Measurements from ENCODE around the gene PPFIBP2.

The PPFIBP2 gene

DNA sequence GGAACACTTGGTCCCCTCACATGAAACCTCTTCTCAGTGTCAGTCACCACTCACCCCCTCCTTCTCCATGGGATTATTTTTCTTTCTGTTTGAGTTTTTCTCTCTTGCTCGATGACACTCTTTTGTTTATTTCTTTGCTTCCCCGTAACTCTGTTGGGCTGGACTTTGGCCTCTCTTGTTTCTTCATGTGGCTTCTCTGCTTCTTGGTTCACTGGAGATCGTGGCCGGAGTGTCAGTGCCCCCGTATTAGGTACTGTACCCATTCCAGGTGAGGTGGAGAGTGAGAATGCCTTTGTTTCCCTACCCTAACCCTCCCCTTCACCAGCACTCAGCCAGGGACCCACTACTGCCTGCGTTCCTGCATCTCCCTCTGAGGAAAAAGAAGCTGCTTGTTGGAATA, 127.0 kb downstream of the PPFIBP2 start:
- Histone ChIP-seq H3K9ac (no peak overlapping the region), H3K9me3 (ENCODE audit: control insufficient read depth, low read length) (no peaks in the 10 kb centered on the region), H3K27me3 (ENCODE audit: control insufficient read depth, insufficient read depth, low read length) (no peaks in the 10 kb centered on the region), H3K79me2 (no peaks in the 10 kb centered on the region), H3K4me2 (ENCODE audit: low read length) (no peak overlapping the region), H2AFZ (no peak overlapping the region), H3K4me3 (ENCODE audit: low read depth, low read length) (no peak overlapping the region), H3K27ac (no peak overlapping the region), H3K4me1 (peaks cover 5% of the 10 kb centered on the region), H3K36me3 (ENCODE audit: control insufficient read depth, insufficient read depth, low read length) (no peaks in the 10 kb centered on the region)
- TF ChIP-seq, protein P1, sequence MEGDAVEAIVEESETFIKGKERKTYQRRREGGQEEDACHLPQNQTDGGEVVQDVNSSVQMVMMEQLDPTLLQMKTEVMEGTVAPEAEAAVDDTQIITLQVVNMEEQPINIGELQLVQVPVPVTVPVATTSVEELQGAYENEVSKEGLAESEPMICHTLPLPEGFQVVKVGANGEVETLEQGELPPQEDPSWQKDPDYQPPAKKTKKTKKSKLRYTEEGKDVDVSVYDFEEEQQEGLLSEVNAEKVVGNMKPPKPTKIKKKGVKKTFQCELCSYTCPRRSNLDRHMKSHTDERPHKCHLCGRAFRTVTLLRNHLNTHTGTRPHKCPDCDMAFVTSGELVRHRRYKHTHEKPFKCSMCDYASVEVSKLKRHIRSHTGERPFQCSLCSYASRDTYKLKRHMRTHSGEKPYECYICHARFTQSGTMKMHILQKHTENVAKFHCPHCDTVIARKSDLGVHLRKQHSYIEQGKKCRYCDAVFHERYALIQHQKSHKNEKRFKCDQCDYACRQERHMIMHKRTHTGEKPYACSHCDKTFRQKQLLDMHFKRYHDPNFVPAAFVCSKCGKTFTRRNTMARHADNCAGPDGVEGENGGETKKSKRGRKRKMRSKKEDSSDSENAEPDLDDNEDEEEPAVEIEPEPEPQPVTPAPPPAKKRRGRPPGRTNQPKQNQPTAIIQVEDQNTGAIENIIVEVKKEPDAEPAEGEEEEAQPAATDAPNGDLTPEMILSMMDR (IDR thresholded peaks at IDR 0.05), result no peak

DNA sequence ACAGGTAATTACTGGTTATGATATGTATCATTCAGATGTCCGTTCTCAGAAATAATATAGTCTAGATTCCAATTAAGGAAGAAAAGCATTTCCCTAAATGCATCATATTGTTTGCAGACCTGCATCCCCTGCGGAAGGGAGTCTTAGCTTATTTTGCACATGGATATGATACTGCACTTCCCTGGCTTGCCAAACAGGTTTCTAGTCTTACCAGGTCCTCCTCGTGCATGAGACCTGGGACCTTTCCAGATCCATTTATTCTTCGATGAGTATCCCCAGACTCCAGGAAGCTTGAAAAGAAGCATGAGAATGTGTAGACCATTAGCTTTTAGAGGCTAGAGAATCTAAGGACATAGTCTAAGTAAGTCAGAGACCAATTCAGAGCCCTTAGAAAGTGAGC, 128.9 kb downstream of the PPFIBP2 start:
- Histone ChIP-seq H3K4me2 (ENCODE audit: low read length) (no peak overlapping the region), H2AFZ (no peak overlapping the region), H3K36me3 (ENCODE audit: control insufficient read depth, insufficient read depth, low read length) (no peaks in the 10 kb centered on the region), H3K27me3 (ENCODE audit: control insufficient read depth, insufficient read depth, low read length) (no peaks in the 10 kb centered on the region), H3K9ac (no peak overlapping the region), H3K27ac (no peak overlapping the region), H3K4me3 (ENCODE audit: low read depth, low read length) (no peak overlapping the region), H3K4me1 (peaks cover 5% of the 10 kb centered on the region), H3K79me2 (no peaks in the 10 kb centered on the region), H3K9me3 (ENCODE audit: control insufficient read depth, low read length) (no peaks in the 10 kb centered on the region)
- TF ChIP-seq, protein P1 (IDR thresholded peaks at IDR 0.05), result no peak

DNA sequence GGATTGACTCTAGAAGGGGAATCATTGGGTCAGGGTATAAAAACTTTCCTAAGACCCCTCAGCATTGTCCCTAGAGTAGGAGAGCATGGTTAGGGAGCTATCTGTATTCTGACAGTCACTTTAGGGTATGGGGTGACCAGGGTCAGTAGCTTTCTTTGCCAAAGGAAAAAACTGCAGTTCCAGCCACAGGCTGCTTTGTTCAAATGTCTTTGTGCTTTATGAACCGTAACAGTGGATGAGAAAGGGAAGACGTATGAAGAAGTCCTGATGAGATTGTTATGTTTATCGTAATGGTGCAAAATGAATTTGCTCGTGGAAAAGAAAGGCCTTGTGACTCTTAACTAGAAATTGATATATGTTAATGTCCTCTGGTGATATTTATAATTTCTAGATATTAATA, 129.5 kb downstream of the PPFIBP2 start:
- Histone ChIP-seq H3K27me3 (ENCODE audit: control insufficient read depth, insufficient read depth, low read length) (no peaks in the 10 kb centered on the region), H2AFZ (no peak overlapping the region), H3K27ac (no peak overlapping the region), H3K4me3 (ENCODE audit: low read depth, low read length) (no peak overlapping the region), H3K79me2 (no peaks in the 10 kb centered on the region), H3K4me2 (ENCODE audit: low read length) (no peak overlapping the region), H3K36me3 (ENCODE audit: control insufficient read depth, insufficient read depth, low read length) (no peaks in the 10 kb centered on the region), H3K9ac (no peak overlapping the region), H3K4me1 (peaks cover 5% of the 10 kb centered on the region), H3K9me3 (ENCODE audit: control insufficient read depth, low read length) (no peaks in the 10 kb centered on the region)
- TF ChIP-seq, protein P1 (IDR thresholded peaks at IDR 0.05), result no peak

DNA sequence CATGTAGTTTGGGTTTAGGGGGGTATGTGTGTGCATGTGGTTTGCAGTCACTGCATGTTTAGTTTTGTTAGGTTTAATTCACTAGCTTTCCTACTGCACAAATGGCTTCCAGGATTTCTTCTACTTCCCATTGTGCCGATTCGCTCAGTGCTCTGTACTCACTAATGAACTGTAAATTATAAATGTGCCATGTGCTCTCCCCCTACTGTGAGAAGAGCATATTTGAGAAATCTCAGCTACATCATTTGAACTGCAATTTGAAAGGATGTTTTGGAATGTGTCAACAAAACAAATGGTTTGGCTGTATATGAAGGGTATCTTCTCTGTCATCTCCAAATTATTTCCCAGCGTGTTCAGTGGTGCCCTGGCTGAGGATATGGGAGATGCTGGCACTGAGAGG, 131.4 kb downstream of the PPFIBP2 start:
- Histone ChIP-seq H3K27me3 (ENCODE audit: control insufficient read depth, insufficient read depth, low read length) (no peaks in the 10 kb centered on the region), H2AFZ (no peak overlapping the region), H3K36me3 (ENCODE audit: control insufficient read depth, insufficient read depth, low read length) (no peaks in the 10 kb centered on the region), H3K4me3 (ENCODE audit: low read depth, low read length) (no peak overlapping the region), H3K9ac (no peak overlapping the region), H3K27ac (no peak overlapping the region), H3K9me3 (ENCODE audit: control insufficient read depth, low read length) (no peaks in the 10 kb centered on the region), H3K4me2 (ENCODE audit: low read length) (no peak overlapping the region), H3K4me1 (peaks cover 5% of the 10 kb centered on the region), H3K79me2 (no peaks in the 10 kb centered on the region)
- TF ChIP-seq, protein P1 (IDR thresholded peaks at IDR 0.05), result no peak

DNA sequence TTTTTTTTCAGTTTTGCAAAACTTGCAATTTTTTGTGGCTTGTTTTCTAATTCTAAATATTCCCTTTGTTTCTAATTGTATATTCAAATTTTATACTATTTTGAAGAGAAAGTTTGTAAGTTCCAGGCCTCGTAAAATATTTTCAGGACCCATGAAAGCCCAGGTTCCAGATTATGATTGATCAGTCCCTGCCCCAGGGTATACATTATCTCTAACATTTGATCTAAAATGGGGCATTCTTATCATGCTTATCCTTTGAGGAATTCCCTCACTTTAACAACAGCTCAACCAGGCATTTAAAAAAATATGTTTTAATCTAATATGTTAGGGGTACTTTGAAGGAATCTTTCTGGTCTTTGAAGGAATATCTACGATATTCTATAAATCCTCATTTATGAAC, 133.1 kb downstream of the PPFIBP2 start:
- no peak overlapping the region for H3K4me2 ChIP-seq (ENCODE audit: low read length)
- no peaks in the 10 kb centered on the region for H3K9me3 ChIP-seq (ENCODE audit: control insufficient read depth, low read length)
- H3K79me2 ChIP-seq, result no peaks in the 10 kb centered on the region
- no peaks in the 10 kb centered on the region for H3K27me3 ChIP-seq (ENCODE audit: control insufficient read depth, insufficient read depth, low read length)
- H3K36me3 ChIP-seq (ENCODE audit: control insufficient read depth, insufficient read depth, low read length), result no peaks in the 10 kb centered on the region
- H2AFZ ChIP-seq, result no peak overlapping the region
- no peak overlapping the region for H3K27ac ChIP-seq
- no peak overlapping the region for H3K4me3 ChIP-seq (ENCODE audit: low read depth, low read length)
- no peak overlapping the region for H3K9ac ChIP-seq
- H3K4me1 ChIP-seq, result peaks cover 5% of the 10 kb centered on the region
- TF ChIP-seq, protein P1 (IDR thresholded peaks at IDR 0.05), result no peak
